Superior temporal gyrus (tissue), 1 donor: ENCODE measurements around the gene PHF11.
"Not testable (repeated sequence)": the region's sequence is repeated elsewhere in the genome, so short reads cannot be mapped to it uniquely, and the experiment has no call there.

Experiments
- DNase-seq: peaks from one replicate; pipeline ENCODE4 v3.0.0-alpha.2; 2016; ENCODE audit errors: extremely low spot score

The PHF11 gene

GRCh38 chr13:49495783-49496762 lies at the start of gene PHF11:
TSS of gene PHF11 (plus strand) at chr13:49495953. CDS start at chr13:49496002, 49 bp downstream.
- peak; percentile 68 for DNase-seq

- DNase-seq: no peak
These were observed 49.3 kb upstream of the PHF11 start for GRCh38 chr13:49446473-49446872.

DNA sequence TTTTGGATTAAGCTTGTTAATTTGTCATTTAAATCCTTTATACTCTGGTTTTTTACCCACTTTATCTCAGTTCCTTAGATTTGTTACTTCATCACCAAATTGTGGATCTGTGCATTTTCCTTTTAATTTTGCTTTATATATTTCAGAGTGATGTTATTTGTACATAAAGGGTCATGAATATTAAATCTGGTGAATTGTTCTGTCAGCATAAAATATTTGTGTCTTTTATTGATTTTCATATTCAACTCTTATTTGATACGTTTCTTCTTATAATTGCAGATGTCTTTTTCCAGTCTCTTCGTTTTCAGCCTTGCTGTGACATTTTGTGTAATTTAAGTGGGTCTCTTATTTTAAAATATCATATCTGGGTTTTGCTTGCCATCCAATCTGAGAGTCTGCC lies 47.0 kb upstream of the PHF11 start:
- DNase-seq: no peak

DNA sequence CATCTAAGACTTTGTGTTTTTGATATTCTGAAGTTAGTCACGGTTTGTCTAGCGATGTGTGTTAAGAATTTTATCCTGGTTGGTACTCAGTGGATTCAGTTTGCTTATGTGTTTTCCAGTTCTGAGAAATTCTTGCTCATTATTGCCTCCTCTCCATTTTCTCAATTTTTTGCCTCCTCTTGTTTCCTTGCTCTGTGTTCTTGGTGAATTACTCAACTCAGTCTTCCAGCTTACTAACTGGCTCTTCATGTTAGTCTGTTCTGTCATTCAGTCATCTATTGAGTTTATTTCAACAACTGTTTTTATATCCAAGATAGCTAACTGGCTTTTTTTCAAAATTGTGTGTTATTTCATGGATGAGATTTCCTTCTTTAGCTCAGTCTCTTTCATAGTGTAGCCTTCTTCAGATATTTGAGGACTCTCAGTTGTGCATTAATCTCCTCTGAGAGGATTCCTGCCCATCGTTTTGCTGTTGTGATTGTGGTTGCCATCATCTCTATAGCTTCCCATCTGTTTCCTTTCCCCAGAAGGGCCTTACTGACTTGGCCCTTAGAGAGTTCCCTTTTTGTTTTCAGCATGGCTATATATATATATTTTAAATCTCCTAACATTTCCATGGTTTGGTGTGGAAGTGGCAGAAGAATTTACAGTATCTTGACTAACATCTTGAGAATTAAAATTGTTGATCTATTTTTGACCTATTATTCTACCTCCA lies 45.5 kb upstream of the PHF11 start:
- no peak for DNase-seq

GRCh38 chr13:49452725-49453457 lies 42.9 kb upstream of the PHF11 start:
- DNase-seq: no peak

DNA sequence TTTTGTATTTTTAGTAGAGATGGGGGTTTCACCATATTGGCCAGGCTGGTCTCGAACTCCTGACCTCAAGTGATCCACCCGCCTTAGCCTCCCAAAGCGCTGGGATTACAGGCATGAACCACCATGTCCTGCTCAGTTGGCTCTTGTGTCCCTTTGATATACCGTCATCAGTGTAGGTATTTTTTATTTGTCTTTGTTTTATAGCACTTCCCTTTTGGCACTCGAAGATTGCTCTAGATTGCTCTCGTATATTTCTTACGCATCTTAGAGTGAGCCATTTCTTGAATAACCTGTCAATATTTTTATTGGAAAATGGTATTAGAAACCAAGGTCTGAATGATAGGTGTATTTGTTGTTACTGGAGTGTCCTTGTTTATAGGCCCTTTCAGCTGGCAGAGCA lies 42.3 kb upstream of the PHF11 start:
- no peak for DNase-seq

DNA sequence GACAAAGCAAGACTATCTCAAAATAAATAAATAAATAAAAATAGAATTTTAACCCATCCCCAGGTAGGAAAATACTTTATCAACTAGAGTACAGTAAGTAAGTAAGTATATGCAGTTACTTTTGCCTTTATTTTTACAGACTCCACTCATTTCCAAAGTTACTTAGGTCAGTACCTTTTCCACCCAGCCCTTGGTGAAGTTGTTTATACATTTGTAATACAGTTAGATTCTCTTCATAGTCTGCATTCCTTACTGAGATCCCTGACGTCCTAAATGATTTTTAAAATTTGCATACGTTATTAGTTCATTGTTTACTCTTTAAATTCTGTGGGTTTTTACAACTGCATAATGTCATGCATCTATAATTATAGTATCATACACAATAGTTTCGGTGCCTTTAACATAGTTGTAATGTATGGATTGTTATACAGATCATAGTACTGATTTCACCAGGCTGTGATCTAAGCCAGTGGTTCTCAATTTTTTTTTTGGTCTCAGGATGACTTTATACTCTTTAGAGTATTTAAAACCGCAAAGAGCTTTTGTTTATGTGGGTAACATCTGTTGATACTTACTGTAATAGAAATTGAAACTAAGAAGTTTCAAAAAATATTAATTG lies 41.3 kb upstream of the PHF11 start:
- DNase-seq: no peak

DNA sequence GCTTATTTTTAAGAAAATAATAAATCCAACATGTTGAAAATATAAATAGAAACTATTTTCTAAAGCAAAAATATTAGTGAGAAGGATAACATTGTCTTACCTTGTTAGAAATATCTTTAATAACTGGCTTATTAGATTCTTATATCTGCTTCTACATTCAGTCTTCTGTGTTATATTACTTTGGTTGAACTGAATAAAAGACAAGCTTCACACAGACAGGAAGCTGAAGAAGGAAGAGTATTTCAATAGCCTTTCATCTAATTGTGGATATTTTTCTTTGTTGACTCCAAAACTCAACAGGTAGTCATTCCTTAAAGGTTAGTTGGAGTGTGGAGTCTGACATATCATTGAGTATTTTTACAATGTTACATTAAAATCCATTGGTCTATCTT lies 40.8 kb upstream of the PHF11 start:
- DNase-seq: no peak

- no peak for DNase-seq
These were observed 39.6 kb upstream of the PHF11 start for GRCh38 chr13:49456156-49456555.

DNA sequence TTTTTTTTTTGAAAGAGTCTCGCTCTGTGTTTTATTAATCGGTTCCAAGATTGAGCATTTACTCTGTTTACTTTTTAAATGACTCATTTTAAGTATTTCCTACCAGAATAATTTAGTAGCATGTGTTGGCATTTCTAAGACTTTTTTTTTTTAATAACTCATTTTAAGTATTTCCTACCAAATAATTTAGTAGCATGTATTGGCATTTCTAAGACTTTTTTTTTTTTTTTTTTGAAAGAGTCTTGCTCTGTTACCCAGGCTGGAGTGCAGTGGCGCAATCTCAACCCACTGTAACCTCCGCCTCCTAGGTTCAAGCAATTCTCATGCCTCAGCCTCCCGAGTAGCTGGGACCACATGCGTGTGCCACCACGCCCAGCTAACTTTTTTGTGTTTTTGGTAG lies 38.5 kb upstream of the PHF11 start:
- no peak for DNase-seq

DNA sequence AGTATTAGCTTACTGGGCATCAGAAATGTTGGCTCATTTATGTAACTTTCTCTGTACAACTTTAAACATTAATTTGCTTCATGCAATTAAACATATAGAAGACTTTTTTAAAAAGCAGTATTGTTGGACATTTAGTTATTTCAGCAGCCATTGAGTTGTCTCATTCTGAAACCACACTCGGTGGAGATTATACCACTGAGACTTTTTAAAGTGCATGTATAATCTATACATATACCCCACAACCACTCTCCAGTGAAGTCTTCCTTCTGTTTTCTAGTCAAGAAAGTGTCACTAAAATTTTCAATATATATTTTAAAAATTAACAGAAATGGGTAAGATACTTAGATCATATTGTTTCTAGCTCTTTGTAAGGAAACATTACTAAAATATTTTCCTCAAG lies 36.2 kb upstream of the PHF11 start:
- DNase-seq: no peak

- no peak for DNase-seq
These were observed 31.7 kb upstream of the PHF11 start for GRCh38 chr13:49464085-49464484.

- no peak for DNase-seq
These were observed 31.0 kb upstream of the PHF11 start for GRCh38 chr13:49464621-49465325.

GRCh38 chr13:49466292-49466838 lies 29.4 kb upstream of the PHF11 start:
- DNase-seq: no peak

DNA sequence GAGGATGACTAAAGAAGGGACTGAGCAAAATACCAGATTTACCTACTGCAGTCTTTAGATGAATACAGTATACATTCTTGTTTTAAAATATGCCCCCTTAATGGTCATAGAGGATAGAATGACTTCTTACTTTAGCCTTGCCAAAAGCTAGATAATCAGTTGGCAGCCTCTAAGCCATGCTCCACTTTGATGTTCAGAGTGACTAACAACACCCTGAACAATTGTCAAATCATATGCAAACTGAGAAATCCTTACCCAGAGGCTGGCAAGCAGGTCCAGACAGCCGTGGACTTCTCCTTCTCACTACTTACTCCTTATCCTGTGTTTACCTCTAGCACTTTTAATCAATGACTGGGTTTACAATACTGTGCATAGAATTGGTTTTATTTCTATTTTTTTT lies 23.6 kb upstream of the PHF11 start:
- no peak for DNase-seq

DNA sequence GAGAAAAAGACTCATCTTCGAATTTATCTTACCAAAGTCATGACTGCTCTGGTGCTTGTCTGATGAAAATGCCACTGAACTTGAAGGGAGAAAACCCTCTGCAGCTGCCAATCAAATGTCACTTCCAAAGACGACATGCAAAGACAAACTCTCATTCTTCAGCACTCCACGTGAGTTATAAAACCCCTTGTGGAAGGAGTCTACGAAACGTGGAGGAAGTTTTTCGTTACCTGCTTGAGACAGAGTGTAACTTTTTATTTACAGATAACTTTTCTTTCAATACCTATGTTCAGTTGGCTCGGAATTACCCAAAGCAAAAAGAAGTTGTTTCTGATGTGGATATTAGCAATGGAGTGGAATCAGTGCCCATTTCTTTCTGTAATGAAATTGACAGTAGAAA lies 19.2 kb upstream of the PHF11 start:
- no peak for DNase-seq

- DNase-seq: no peak
These were observed 14.0 kb upstream of the PHF11 start for GRCh38 chr13:49481788-49482187.

GRCh38 chr13:49488563-49488962 lies 7.2 kb upstream of the PHF11 start:
- DNase-seq: no peak

GRCh38 chr13:49494645-49495044 lies 1.1 kb upstream of the PHF11 start:
- peak; percentile 17 for DNase-seq

DNA sequence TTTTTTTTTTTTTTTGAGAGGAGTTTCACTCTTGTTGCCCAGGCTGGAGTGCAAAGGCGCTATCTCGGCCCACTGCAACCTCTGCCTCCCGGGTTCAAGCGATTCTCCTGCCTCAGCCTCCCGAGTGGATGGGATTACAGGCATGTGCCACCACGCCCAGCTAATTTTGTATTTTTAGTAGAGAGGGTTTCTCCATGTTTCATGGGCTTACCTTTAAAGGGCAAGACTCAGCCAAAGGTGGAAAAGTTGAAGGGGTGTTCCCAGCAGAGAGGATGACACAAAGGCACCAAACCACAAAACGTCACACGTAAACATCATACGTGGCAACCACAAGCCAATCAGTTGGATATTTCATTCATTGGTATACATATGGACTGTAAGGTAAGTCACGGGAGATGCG lies 1.1 kb downstream of the PHF11 start:
- not testable (repeated sequence) for DNase-seq

GRCh38 chr13:49497272-49497671 lies 1.5 kb downstream of the PHF11 start:
- DNase-seq: no peak
